Measurements from ENCODE around the gene PPP2R5A. TPM values are rescaled to one million over a fixed set of nuclear protein-coding genes. Genes with fewer than 3 reads are reported as not detected.

PPP2R5A gene
- total RNA-seq, 6 donors from 2014 or later: 71.2 to 130 (median 88.5) TPM

- Histone ChIP-seq H3K36me3 (peaks cover 0 to 9% (median 6%) of the 10 kb centered on the region in 4 donors), H3K27me3 (no peaks in the 10 kb centered on the region), H3K27ac (no peak overlapping the region), H3K4me3 (no peak overlapping the region), H3K4me1 (no peaks in the 10 kb centered on the region), H3K9me3 (peaks cover 0 to 8% (median 0%) of the 10 kb centered on the region in 4 donors)
- WGBS, 2 donors: 81% methylated on average over 7 of the region's 7 CpGs
- ATAC-seq (ENCODE audit: low FRiP score in 2 of 2) (no peak), DNase-seq (no peak)
- TF ChIP-seq POLR2A (IDR thresholded peaks at IDR 0.05) (no peak), CTCF (IDR thresholded peaks at IDR 0.05) (no peak), EP300 (IDR thresholded peaks at IDR 0.05) (no peak), POLR2AphosphoS5 (IDR thresholded peaks at IDR 0.05) (no peak)
These were observed 116.8 kb downstream of the PPP2R5A start for GRCh38 chr1:212401838-212402582.

GRCh38 chr1:212402666-212403321 lies 117.6 kb downstream of the PPP2R5A start:
- no peak for DNase-seq
- no peak for ATAC-seq (ENCODE audit: low FRiP score in 2 of 2)
- Histone ChIP-seq H3K4me3 (no peak overlapping the region), H3K9me3 (no peaks in the 10 kb centered on the region), H3K4me1 (no peaks in the 10 kb centered on the region), H3K27ac (no peak overlapping the region), H3K36me3 (peaks cover 0 to 13% (median 8%) of the 10 kb centered on the region in 4 donors), H3K27me3 (no peaks in the 10 kb centered on the region)
- TF ChIP-seq POLR2AphosphoS5 (IDR thresholded peaks at IDR 0.05): no peak
- TF ChIP-seq POLR2A (IDR thresholded peaks at IDR 0.05): no peak
- TF ChIP-seq EP300 (IDR thresholded peaks at IDR 0.05): no peak
- no peak for TF ChIP-seq CTCF (IDR thresholded peaks at IDR 0.05)
- WGBS, 2 donors: 92 to 94% methylated on average over 7 of the region's 7 CpGs

- no peak overlapping the region for H3K4me3 ChIP-seq
- peaks cover 8 to 16% (median 10%) of the 10 kb centered on the region in 4 donors for H3K4me1 ChIP-seq
- no peak overlapping the region for H3K27ac ChIP-seq
- H3K27me3 ChIP-seq: no peaks in the 10 kb centered on the region
- peaks cover 0 to 36% (median 19%) of the 10 kb centered on the region in 4 donors for H3K36me3 ChIP-seq
- DNase-seq: no peak
- 88 to 91% methylated on average over 8 of the region's 8 CpGs for WGBS, 2 donors
- TF ChIP-seq POLR2AphosphoS5 (IDR thresholded peaks at IDR 0.05) (no peak), CTCF (IDR thresholded peaks at IDR 0.05) (no peak), EP300 (IDR thresholded peaks at IDR 0.05) (no peak), POLR2A (IDR thresholded peaks at IDR 0.05) (no peak)
- no peaks in the 10 kb centered on the region for H3K9me3 ChIP-seq
- no peak for ATAC-seq (ENCODE audit: low FRiP score in 2 of 2)
These were observed 125.1 kb downstream of the PPP2R5A start for GRCh38 chr1:212410231-212410820.

Small RNA genes lying within 50 kb of the gene (small RNA-seq; reads per million reads assigned to genes)
- gene SNORA16B: 0 reads per million in 4 donors

Other genes with a start within 250 kb of the PPP2R5A start
- gene INTS7, start 249.9 kb upstream of the PPP2R5A start, total RNA-seq: 10 to 100 TPM in 5 of 6 donors, 1 to 10 TPM in 1; 8.3 to 16.7 (median 14.6) TPM
- gene DTL, start 249.7 kb upstream of the PPP2R5A start, total RNA-seq: 1 to 10 TPM in 5 of 6 donors, under 1 TPM in 1; 0.92 to 5.9 (median 2.2) TPM
- gene PACC1, start 129.5 kb downstream of the PPP2R5A start, total RNA-seq: 10 to 100 TPM in 2 of 6 donors, 1 to 10 TPM in 4; 3.7 to 10.5 (median 7.8) TPM
- 10 to 100 TPM; 21.0 to 67.5 (median 50.1) TPM for gene NENF, start 147.5 kb downstream of the PPP2R5A start, total RNA-seq

All from upper lobe of left lung (tissue), 6 donors.